ENCODE data around the gene RCN1. TPM values are rescaled to one million over a fixed set of nuclear protein-coding genes. Genes with fewer than 3 reads are reported as not detected.

Gene RCN1
- total RNA-seq, 5 donors from 2014 or later (not counting 1 experiment from before 2014, with no cell fraction given): 7.3 to 12.2 (median 9.6) TPM

GRCh38 chr11:32131321-32131720 is 40.4 kb downstream of the RCN1 start:
- Mint-ChIP-seq H3K4me3 (no peak overlapping the region), H3K27me3 (peaks cover 19 to 25% of the 10 kb centered on the region in 2 donors), H3K9me3 (peaks cover 0 to 4% (median 4%) of the 10 kb centered on the region in 3 donors), H3K36me3 (no peaks in the 10 kb centered on the region), H3K4me1 (no peaks in the 10 kb centered on the region), H3K27ac (no peak overlapping the region)
- no peaks in the 10 kb centered on the region for H3K36me3 ChIP-seq (ENCODE audit: control insufficient read depth in 2 of 2, extremely low read depth in 1 of 2, insufficient read depth in 1 of 2, low read length in 1 of 2)
- 73% methylated on average over 2 of the region's 3 CpGs for WGBS (ENCODE audit: insufficient coverage)
- POLR2A ChIA-PET: interaction anchor here in 1 of 2 donors (0.6 kb wide), 1 partner anchor 694 kb away, joined by 3 read pairs; no protein-coding TSS in a partner anchor
- ATAC-seq (replicated peaks in 1 of 4) (no peak), DNase-seq (no peak)
- no peak overlapping the region for H3K27ac ChIP-seq (ENCODE audit: low read length)
- no peak overlapping the region for H3K4me3 ChIP-seq (ENCODE audit: control insufficient read depth in 1 of 2, extremely low read depth in 1 of 2, low read length in 1 of 2)
- CTCF ChIA-PET: no interaction called here
- H3K4me1 ChIP-seq (ENCODE audit: control insufficient read depth in 1 of 2, extremely low read depth in 1 of 2, insufficient read depth in 2 of 2, low read length in 2 of 2): no peaks in the 10 kb centered on the region
- no peaks in the 10 kb centered on the region for H3K9me3 ChIP-seq
- H3K27me3 ChIP-seq (replicated peaks in 1 of 2; ENCODE audit: control insufficient read depth in 2 of 2, extremely low read depth in 1 of 2, insufficient read depth in 2 of 2, low read length in 1 of 2): peaks cover 0 to 6% of the 10 kb centered on the region in 2 experiments

GRCh38 chr11:32136657-32137056 is 45.8 kb downstream of the RCN1 start:
- H3K36me3 ChIP-seq (ENCODE audit: control insufficient read depth in 2 of 2, extremely low read depth in 1 of 2, insufficient read depth in 1 of 2, low read length in 1 of 2): no peaks in the 10 kb centered on the region
- no peak overlapping the region for H3K4me3 Mint-ChIP-seq
- POLR2A ChIA-PET: no interaction called here
- no peak overlapping the region for H3K27ac Mint-ChIP-seq
- no peak overlapping the region for H3K27ac ChIP-seq (ENCODE audit: low read length)
- no peaks in the 10 kb centered on the region for H3K27me3 ChIP-seq (replicated peaks in 1 of 2; ENCODE audit: control insufficient read depth in 2 of 2, extremely low read depth in 1 of 2, insufficient read depth in 2 of 2, low read length in 1 of 2)
- no peaks in the 10 kb centered on the region for H3K9me3 ChIP-seq
- H3K9me3 Mint-ChIP-seq: no peaks in the 10 kb centered on the region
- ATAC-seq (replicated peaks in 1 of 4): no peak
- H3K4me3 ChIP-seq (ENCODE audit: control insufficient read depth in 1 of 2, extremely low read depth in 1 of 2, low read length in 1 of 2): no peak overlapping the region
- WGBS (ENCODE audit: insufficient coverage): no CpG with 5 or more reads among the region's 3 CpGs
- CTCF ChIA-PET: interaction anchor here in 1 of 2 donors (0.6 to 1.0 kb wide), 2 partner anchors 11 to 84 kb away, joined by 3 read pairs; no protein-coding TSS in a partner anchor
- no peaks in the 10 kb centered on the region for H3K4me1 ChIP-seq (ENCODE audit: control insufficient read depth in 1 of 2, extremely low read depth in 1 of 2, insufficient read depth in 2 of 2, low read length in 2 of 2)
- no peaks in the 10 kb centered on the region for H3K4me1 Mint-ChIP-seq
- peaks cover 0 to 4% of the 10 kb centered on the region in 2 donors for H3K27me3 Mint-ChIP-seq
- no peaks in the 10 kb centered on the region for H3K36me3 Mint-ChIP-seq
- no peak for DNase-seq

- H3K4me3 ChIP-seq (ENCODE audit: control insufficient read depth in 1 of 2, extremely low read depth in 1 of 2, low read length in 1 of 2): no peak overlapping the region
- POLR2A ChIA-PET: no interaction called here
- CTCF ChIA-PET: no interaction called here
Measured at GRCh38 chr11:32137263-32137662, 46.4 kb downstream of the RCN1 start.

GRCh38 chr11:32137869-32138268 is 47.0 kb downstream of the RCN1 start:
- WGBS (ENCODE audit: insufficient coverage): 100% methylated on average over 2 of the region's 3 CpGs
- peaks cover 0 to 9% of the 10 kb centered on the region in 2 experiments for H3K4me1 ChIP-seq (ENCODE audit: control insufficient read depth in 1 of 2, extremely low read depth in 1 of 2, insufficient read depth in 2 of 2, low read length in 2 of 2)
- no peaks in the 10 kb centered on the region for H3K9me3 ChIP-seq
- CTCF ChIA-PET: no interaction called here
- peaks cover 0 to 6% (median 5%) of the 10 kb centered on the region in 3 donors for H3K4me1 Mint-ChIP-seq
- no peaks in the 10 kb centered on the region for H3K36me3 ChIP-seq (ENCODE audit: control insufficient read depth in 2 of 2, extremely low read depth in 1 of 2, insufficient read depth in 1 of 2, low read length in 1 of 2)
- no peaks in the 10 kb centered on the region for H3K27me3 ChIP-seq (replicated peaks in 1 of 2; ENCODE audit: control insufficient read depth in 2 of 2, extremely low read depth in 1 of 2, insufficient read depth in 2 of 2, low read length in 1 of 2)
- no peaks in the 10 kb centered on the region for H3K9me3 Mint-ChIP-seq
- H3K27me3 Mint-ChIP-seq: peaks cover 0 to 4% of the 10 kb centered on the region in 2 donors
- POLR2A ChIA-PET: no interaction called here
- DNase-seq (no peak), ATAC-seq (replicated peaks in 1 of 4) (no peak)
- H3K36me3 Mint-ChIP-seq: no peaks in the 10 kb centered on the region
- H3K27ac ChIP-seq (ENCODE audit: low read length): no peak overlapping the region
- H3K4me3 Mint-ChIP-seq: no peak overlapping the region
- H3K27ac Mint-ChIP-seq: no peak overlapping the region
- no peak overlapping the region for H3K4me3 ChIP-seq (ENCODE audit: control insufficient read depth in 1 of 2, extremely low read depth in 1 of 2, low read length in 1 of 2)

More at GRCh38 chr11:32137263-32137662, 46.4 kb downstream of the RCN1 start:
- ATAC-seq (replicated peaks in 1 of 4) (no peak), DNase-seq (no peak)
- Histone ChIP-seq H3K27me3 (replicated peaks in 1 of 2; ENCODE audit: control insufficient read depth in 2 of 2, extremely low read depth in 1 of 2, insufficient read depth in 2 of 2, low read length in 1 of 2) (no peaks in the 10 kb centered on the region), H3K4me1 (ENCODE audit: control insufficient read depth in 1 of 2, extremely low read depth in 1 of 2, insufficient read depth in 2 of 2, low read length in 2 of 2) (peaks cover 0 to 4% of the 10 kb centered on the region in 2 experiments), H3K9me3 (no peaks in the 10 kb centered on the region), H3K27ac (ENCODE audit: low read length) (no peak overlapping the region), H3K36me3 (ENCODE audit: control insufficient read depth in 2 of 2, extremely low read depth in 1 of 2, insufficient read depth in 1 of 2, low read length in 1 of 2) (no peaks in the 10 kb centered on the region)
- Mint-ChIP-seq H3K36me3 (no peaks in the 10 kb centered on the region), H3K27me3 (peaks cover 0 to 4% of the 10 kb centered on the region in 2 donors), H3K4me3 (no peak overlapping the region), H3K4me1 (peaks cover 0 to 4% (median 3%) of the 10 kb centered on the region in 3 donors), H3K9me3 (no peaks in the 10 kb centered on the region), H3K27ac (no peak overlapping the region)
- 91% methylated on average over 2 of the region's 2 CpGs for WGBS (ENCODE audit: insufficient coverage)

- peaks cover 0 to 13% of the 10 kb centered on the region in 2 experiments for H3K4me1 ChIP-seq (ENCODE audit: control insufficient read depth in 1 of 2, extremely low read depth in 1 of 2, insufficient read depth in 2 of 2, low read length in 2 of 2)
- no peak overlapping the region for H3K27ac ChIP-seq (ENCODE audit: low read length)
- Mint-ChIP-seq H3K9me3 (no peaks in the 10 kb centered on the region), H3K4me1 (peaks cover 0 to 12% (median 5%) of the 10 kb centered on the region in 3 donors), H3K27me3 (peaks cover 0 to 4% of the 10 kb centered on the region in 2 donors), H3K27ac (no peak overlapping the region), H3K4me3 (no peak overlapping the region), H3K36me3 (no peaks in the 10 kb centered on the region)
- H3K9me3 ChIP-seq: no peaks in the 10 kb centered on the region
- ATAC-seq (replicated peaks in 1 of 4) (no peak), DNase-seq (no peak)
- no CpG with 5 or more reads among the region's 3 CpGs for WGBS (ENCODE audit: insufficient coverage)
- no peaks in the 10 kb centered on the region for H3K36me3 ChIP-seq (ENCODE audit: control insufficient read depth in 2 of 2, extremely low read depth in 1 of 2, insufficient read depth in 1 of 2, low read length in 1 of 2)
- POLR2A ChIA-PET: no interaction called here
- H3K4me3 ChIP-seq (ENCODE audit: control insufficient read depth in 1 of 2, extremely low read depth in 1 of 2, low read length in 1 of 2): no peak overlapping the region
- no peaks in the 10 kb centered on the region for H3K27me3 ChIP-seq (replicated peaks in 1 of 2; ENCODE audit: control insufficient read depth in 2 of 2, extremely low read depth in 1 of 2, insufficient read depth in 2 of 2, low read length in 1 of 2)
- CTCF ChIA-PET: no interaction called here
Measured at GRCh38 chr11:32138902-32139301, 48.0 kb downstream of the RCN1 start.

GRCh38 chr11:32139896-32140520 is 49.1 kb downstream of the RCN1 start:
- POLR2A ChIA-PET: no interaction called here
- Histone ChIP-seq H3K36me3 (ENCODE audit: control insufficient read depth in 2 of 2, extremely low read depth in 1 of 2, insufficient read depth in 1 of 2, low read length in 1 of 2) (no peaks in the 10 kb centered on the region), H3K4me1 (ENCODE audit: control insufficient read depth in 1 of 2, extremely low read depth in 1 of 2, insufficient read depth in 2 of 2, low read length in 2 of 2) (peaks cover 0 to 13% of the 10 kb centered on the region in 2 experiments), H3K27me3 (replicated peaks in 1 of 2; ENCODE audit: control insufficient read depth in 2 of 2, extremely low read depth in 1 of 2, insufficient read depth in 2 of 2, low read length in 1 of 2) (no peaks in the 10 kb centered on the region), H3K9me3 (no peaks in the 10 kb centered on the region), H3K4me3 (ENCODE audit: control insufficient read depth in 1 of 2, extremely low read depth in 1 of 2, low read length in 1 of 2) (no peak overlapping the region), H3K27ac (ENCODE audit: low read length) (no peak overlapping the region)
- H3K4me3 Mint-ChIP-seq: no peak overlapping the region
- CTCF ChIA-PET: no interaction called here
- DNase-seq (no peak), ATAC-seq (replicated peaks in 1 of 4) (no peak)
- no peaks in the 10 kb centered on the region for H3K9me3 Mint-ChIP-seq
- peaks cover 0 to 12% (median 5%) of the 10 kb centered on the region in 3 donors for H3K4me1 Mint-ChIP-seq
- H3K27ac Mint-ChIP-seq: no peak overlapping the region
- peaks cover 4% of the 10 kb centered on the region in 2 donors for H3K27me3 Mint-ChIP-seq
- 81% methylated on average over 3 of the region's 4 CpGs for WGBS (ENCODE audit: insufficient coverage)
- H3K36me3 Mint-ChIP-seq: no peaks in the 10 kb centered on the region
